K562 (cell line): Measurements from ENCODE around the gene CNDP1. TPM values are rescaled to one million over a fixed set of nuclear protein-coding genes. Genes with fewer than 3 reads are reported as not detected.
A peak's percentile ranks its signal among the peaks of the same experiment; 100 is the strongest.

ENCODE experiments used
- CXXC5 ChIP-seq: fragments of 250-450 bp; sonication (Bioruptor Pico); IDR thresholded peaks from 2 replicates; pipeline ENCODE4 v1.8.0; 2022; ENCODE audit warnings: inconsistent platforms, mild to moderate bottlenecking, moderate library complexity
- MGA ChIP-seq: fragments of 450-650 bp; IDR thresholded peaks from 2 replicates; pipeline ENCODE4 v1.6.1; 2016; ENCODE audit warnings: mild to moderate bottlenecking, moderate library complexity
- PHF8 ChIP-seq: fragments of 200-600 bp; sonication (generic); IDR thresholded peaks from 2 replicates; pipeline ENCODE4 v1.6.1; 2012; ENCODE audit warnings: mixed run types, mild to moderate bottlenecking, inconsistent platforms, low read length, moderate library complexity, borderline replicate concordance
- TBP ChIP-seq: optimal IDR thresholded peaks from 2 replicates; pipeline ENCODE3; 2011; ENCODE audit warnings: low read depth, low read length, improper control_type of control experiment
- ZBED1 ChIP-seq: IDR thresholded peaks from 2 replicates; pipeline ENCODE4 v1.6.1; 2014
- ZBTB40 ChIP-seq, 2 experiments: fragments of 450-650 bp in 1 of 2; sonication (generic) in 1 of 2; formaldehyde crosslinking in 1 of 2; IDR thresholded peaks; 2 replicates each; pipeline versions ENCODE4 v1.7.1 to v1.9.0; 2016 to 2022; ENCODE audit warnings: inconsistent platforms in 1 of 2, mild to moderate bottlenecking in 1 of 2, missing genetic modification reagents in 1 of 2
- polyA plus RNA-seq, 8 experiments: library from polyadenylated mRNA; depleted of rRNA in 4 of 8; stranded (reverse) in 5 of 8; unstranded in 3 of 8; fragments of >200 nt; fragmentation: Nextera tagmentation in 2 of 8; fragmentation: Illumina TruSeq in 1 of 8; extraction: Ambion mirVana in 2 of 8; extraction: Trizol in 1 of 8; gene quantifications; 2 replicates each; pipeline versions ENCODE4 v1.2.1 to v1.2.3, GENCODE V29; 2011 to 2014; ENCODE audit warnings: inconsistent platforms in 1 of 8, missing spikeins in 1 of 8
- total RNA-seq, 7 experiments: library from RNA; depleted of rRNA in 6 of 7; stranded (reverse); fragments of >200 nt in 6 of 7; fragmentation: Illumina TruSeq in 2 of 7; extraction: Trizol in 2 of 7; gene quantifications; 2 replicates each; pipeline versions ENCODE4 v1.2.1 to v1.2.3, GENCODE V29; 2011 to 2021; ENCODE audit warnings: low replicate concordance in 1 of 7

The CNDP1 gene
- total and polyA plus RNA-seq, 9 of the 15 experiments (the other 6 are each of a cell fraction or from before 2014, with no cell fraction given), result not detected

- TF ChIP-seq MGA (peak; percentile 68; the same call in 1 of the 2 replicates), ZBED1 (no peak), PHF8 (peak; percentile 48), CXXC5 (CRISPR knock-in tag) (0 out of 2 replicates have a peak, but pooled peaks have one; percentile 17), ZBTB40 (IDR thresholded peaks at IDR 0.05) (peak; percentile 94), ZBTB40 (CRISPR knock-in tag; IDR thresholded peaks at IDR 0.05) (no peak), TBP (peak; percentile 55)
These were observed 63.5 kb downstream of the CNDP1 start, which contains the start of gene ZNF407 (continued) for GRCh38 chr18:74597662-74598349.
